Measurements from ENCODE around the gene FOXL3.

Gene FOXL3

DNA sequence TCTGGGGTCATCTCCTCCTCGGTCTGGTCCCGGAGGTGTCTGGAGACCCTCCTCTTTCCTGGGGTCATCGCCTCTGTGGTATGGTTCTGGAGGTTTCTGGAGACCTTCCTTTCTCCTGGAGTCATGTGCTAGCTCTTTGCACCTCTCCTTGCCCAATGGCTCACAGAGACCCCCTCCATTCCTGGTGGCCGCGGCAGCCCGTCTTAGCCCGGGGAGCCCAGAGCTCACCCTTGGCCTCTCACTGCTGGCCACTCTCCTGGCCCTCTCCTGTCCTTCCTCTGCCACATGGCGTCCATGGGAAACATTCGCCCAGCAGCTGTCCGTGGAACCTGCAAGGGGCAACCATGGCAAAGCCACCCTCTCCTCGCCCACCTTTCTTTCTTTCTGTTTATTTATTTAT lies 20.2 kb upstream of the FOXL3 start:
- no peaks in the 10 kb centered on the region for H3K27me3 Mint-ChIP-seq (ENCODE audit: low read depth)
- no peaks in the 10 kb centered on the region for H3K4me1 Mint-ChIP-seq (ENCODE audit: low read depth)
- H3K9me3 Mint-ChIP-seq = peaks cover 6% of the 10 kb centered on the region
- H3K27ac Mint-ChIP-seq = no peak overlapping the region
- no peaks in the 10 kb centered on the region for H3K36me3 Mint-ChIP-seq (ENCODE audit: low read depth)
- no peak overlapping the region for H3K4me3 Mint-ChIP-seq
- DNase-seq (ENCODE audit: low spot score) = no peak

- H3K36me3 Mint-ChIP-seq (ENCODE audit: low read depth) = no peaks in the 10 kb centered on the region
- DNase-seq (ENCODE audit: low spot score) = no peak
- peaks cover 6% of the 10 kb centered on the region for H3K9me3 Mint-ChIP-seq
- H3K4me3 Mint-ChIP-seq = no peak overlapping the region
- no peak overlapping the region for H3K27ac Mint-ChIP-seq
- no peaks in the 10 kb centered on the region for H3K4me1 Mint-ChIP-seq (ENCODE audit: low read depth)
- H3K27me3 Mint-ChIP-seq (ENCODE audit: low read depth) = no peaks in the 10 kb centered on the region
Measured at GRCh38 chr7:270351-270983, 19.5 kb upstream of the FOXL3 start.

DNA sequence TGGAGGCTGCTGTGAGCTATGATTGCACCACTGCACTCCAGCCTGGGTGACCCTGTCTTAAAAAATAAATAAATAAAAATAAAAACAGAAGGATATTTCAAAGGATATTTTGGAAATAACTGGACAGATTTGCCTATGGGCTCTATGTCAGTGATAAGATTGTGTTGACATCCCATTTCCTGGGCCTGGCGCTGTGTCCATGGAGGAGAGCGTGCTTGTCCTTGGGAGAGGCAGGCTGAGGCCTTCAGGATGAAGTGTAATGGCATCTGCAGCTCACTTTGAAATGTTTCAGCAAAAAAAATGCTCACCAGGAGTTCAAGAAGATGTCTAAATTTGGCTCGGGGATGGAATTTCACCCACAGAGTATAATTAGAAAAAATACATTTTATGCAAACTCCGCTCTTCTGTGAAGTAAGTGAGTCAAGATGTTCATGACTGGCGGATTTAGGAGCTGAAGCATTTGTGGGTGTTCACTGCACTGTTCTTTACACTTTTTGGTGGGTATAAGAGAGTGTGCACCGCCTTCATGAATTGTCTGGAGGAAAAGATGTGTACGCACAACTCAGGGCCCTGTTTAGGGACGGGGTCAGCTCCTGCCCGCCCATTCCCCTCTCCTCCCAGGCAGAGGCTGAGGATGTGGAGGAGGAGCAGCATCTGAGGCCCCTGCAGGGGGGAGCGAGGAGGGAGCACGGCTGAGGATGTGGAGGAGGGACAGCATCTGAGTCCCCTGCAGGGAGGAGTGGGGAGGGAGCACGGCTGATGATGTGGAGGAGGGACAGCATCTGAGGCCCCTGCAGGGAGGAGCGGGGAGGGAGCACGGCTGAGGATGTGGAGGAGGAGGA lies 18.5 kb upstream of the FOXL3 start:
- Mint-ChIP-seq H3K27ac (no peak overlapping the region), H3K36me3 (ENCODE audit: low read depth) (no peaks in the 10 kb centered on the region)
- no peak for DNase-seq (ENCODE audit: low spot score)

DNA sequence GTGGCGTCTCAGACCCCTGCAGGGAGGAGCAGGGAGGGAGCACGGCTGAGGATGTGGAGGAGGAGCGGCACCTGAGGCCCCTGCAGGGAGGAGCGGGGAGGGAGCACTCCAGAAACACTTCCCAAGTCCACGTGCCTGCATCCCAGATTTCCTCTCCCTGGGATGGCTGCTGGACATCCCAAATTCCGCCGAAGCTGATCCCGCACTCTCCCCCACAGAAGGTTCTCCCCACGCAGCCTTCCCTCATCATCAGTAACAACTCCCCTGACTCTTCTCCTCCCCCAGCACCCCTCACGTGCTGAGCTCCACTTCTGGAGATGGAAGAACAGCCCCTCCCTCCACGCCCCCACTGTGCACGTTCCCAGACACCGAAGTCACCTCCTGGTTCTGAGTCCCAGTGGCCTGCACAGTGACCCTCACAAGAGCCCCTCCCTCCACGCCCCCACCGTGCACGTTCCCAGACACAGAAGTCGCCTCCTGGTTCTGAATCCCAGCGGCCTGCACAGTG lies 17.8 kb upstream of the FOXL3 start:
- DNase-seq (ENCODE audit: low spot score) = no peak
- Mint-ChIP-seq H3K9me3 (peaks cover 6% of the 10 kb centered on the region), H3K4me3 (no peak overlapping the region), H3K36me3 (ENCODE audit: low read depth) (no peaks in the 10 kb centered on the region), H3K27me3 (ENCODE audit: low read depth) (no peaks in the 10 kb centered on the region), H3K27ac (no peak overlapping the region), H3K4me1 (ENCODE audit: low read depth) (no peaks in the 10 kb centered on the region)

More for the DNA sequence above, 18.5 kb upstream of the FOXL3 start:
- no peaks in the 10 kb centered on the region for H3K27me3 Mint-ChIP-seq (ENCODE audit: low read depth)
- no peak overlapping the region for H3K4me3 Mint-ChIP-seq
- no peaks in the 10 kb centered on the region for H3K4me1 Mint-ChIP-seq (ENCODE audit: low read depth)
- H3K9me3 Mint-ChIP-seq = peaks cover 6% of the 10 kb centered on the region

DNA sequence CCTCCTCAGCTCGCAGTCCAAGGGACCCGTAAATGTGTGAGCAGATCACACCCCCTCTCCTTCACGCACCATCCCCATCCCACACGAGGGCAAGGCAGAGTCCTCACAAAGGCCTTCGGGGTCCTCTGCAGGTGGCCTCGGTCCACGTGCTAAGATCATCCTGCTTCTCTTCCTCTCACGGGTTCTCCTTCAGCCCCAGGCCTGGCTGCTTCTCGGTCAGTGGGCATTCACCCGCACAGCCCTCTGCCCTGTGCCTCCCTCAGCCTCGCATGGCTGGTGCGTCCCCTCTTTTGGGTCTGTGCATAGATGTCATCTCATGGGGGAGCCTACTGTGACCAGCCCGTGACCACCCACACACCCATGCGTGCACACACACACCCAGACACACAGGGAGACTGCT lies 17.3 kb upstream of the FOXL3 start:
- Mint-ChIP-seq H3K4me3 (no peak overlapping the region), H3K27me3 (ENCODE audit: low read depth) (no peaks in the 10 kb centered on the region), H3K36me3 (ENCODE audit: low read depth) (no peaks in the 10 kb centered on the region), H3K9me3 (peaks cover 6% of the 10 kb centered on the region), H3K4me1 (ENCODE audit: low read depth) (no peaks in the 10 kb centered on the region), H3K27ac (no peak overlapping the region)
- DNase-seq (ENCODE audit: low spot score) = no peak

GRCh38 chr7:273327-273726 lies 16.6 kb upstream of the FOXL3 start:
- DNase-seq (ENCODE audit: low spot score) = no peak
- no peaks in the 10 kb centered on the region for H3K27me3 Mint-ChIP-seq (ENCODE audit: low read depth)
- no peak overlapping the region for H3K4me3 Mint-ChIP-seq
- no peaks in the 10 kb centered on the region for H3K36me3 Mint-ChIP-seq (ENCODE audit: low read depth)
- H3K4me1 Mint-ChIP-seq (ENCODE audit: low read depth) = no peaks in the 10 kb centered on the region
- H3K27ac Mint-ChIP-seq = no peak overlapping the region
- peaks cover 6% of the 10 kb centered on the region for H3K9me3 Mint-ChIP-seq

DNA sequence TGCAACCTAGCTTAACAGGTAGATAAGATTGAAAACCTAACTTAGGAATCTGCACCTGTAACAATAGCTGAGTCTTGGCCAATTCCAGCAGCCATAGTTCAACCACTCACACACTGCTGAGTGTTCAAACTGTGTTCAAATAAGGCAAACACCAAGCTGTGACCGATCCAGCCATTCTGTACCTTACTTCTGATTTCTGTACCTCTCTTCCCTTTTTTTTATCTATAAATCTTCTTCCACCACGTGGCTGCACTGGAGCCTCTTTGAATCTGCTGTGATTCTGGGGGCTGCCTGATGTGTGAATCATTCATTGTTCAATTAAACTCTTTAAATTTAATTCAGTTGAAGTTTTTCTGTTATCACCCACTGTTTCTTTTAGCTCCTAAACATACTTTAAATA lies 15.7 kb upstream of the FOXL3 start:
- no peak for DNase-seq (ENCODE audit: low spot score)
- H3K4me1 Mint-ChIP-seq (ENCODE audit: low read depth) = no peaks in the 10 kb centered on the region
- no peaks in the 10 kb centered on the region for H3K27me3 Mint-ChIP-seq (ENCODE audit: low read depth)
- H3K4me3 Mint-ChIP-seq = no peak overlapping the region
- H3K27ac Mint-ChIP-seq = no peak overlapping the region
- H3K9me3 Mint-ChIP-seq = peaks cover 6% of the 10 kb centered on the region
- no peaks in the 10 kb centered on the region for H3K36me3 Mint-ChIP-seq (ENCODE audit: low read depth)

GRCh38 chr7:276230-276835 lies 13.6 kb upstream of the FOXL3 start:
- Mint-ChIP-seq H3K9me3 (peaks cover 6% of the 10 kb centered on the region), H3K4me3 (no peak overlapping the region), H3K36me3 (ENCODE audit: low read depth) (no peaks in the 10 kb centered on the region), H3K4me1 (ENCODE audit: low read depth) (no peaks in the 10 kb centered on the region), H3K27me3 (ENCODE audit: low read depth) (no peaks in the 10 kb centered on the region), H3K27ac (no peak overlapping the region)
- DNase-seq (ENCODE audit: low spot score) = no peak

GRCh38 chr7:277228-277627 lies 12.7 kb upstream of the FOXL3 start:
- no peaks in the 10 kb centered on the region for H3K36me3 Mint-ChIP-seq (ENCODE audit: low read depth)

GRCh38 chr7:278081-278480 lies 11.9 kb upstream of the FOXL3 start:
- H3K4me1 Mint-ChIP-seq (ENCODE audit: low read depth) = no peaks in the 10 kb centered on the region
- H3K36me3 Mint-ChIP-seq (ENCODE audit: low read depth) = no peaks in the 10 kb centered on the region
- peaks cover 6% of the 10 kb centered on the region for H3K9me3 Mint-ChIP-seq
- no peak overlapping the region for H3K27ac Mint-ChIP-seq
- no peaks in the 10 kb centered on the region for H3K27me3 Mint-ChIP-seq (ENCODE audit: low read depth)
- H3K4me3 Mint-ChIP-seq = no peak overlapping the region
- no peak for DNase-seq (ENCODE audit: low spot score)

More at GRCh38 chr7:277228-277627, 12.7 kb upstream of the FOXL3 start:
- Mint-ChIP-seq H3K27ac (no peak overlapping the region), H3K9me3 (peaks cover 6% of the 10 kb centered on the region), H3K4me1 (ENCODE audit: low read depth) (no peaks in the 10 kb centered on the region), H3K27me3 (ENCODE audit: low read depth) (no peaks in the 10 kb centered on the region), H3K4me3 (no peak overlapping the region)
- no peak for DNase-seq (ENCODE audit: low spot score)

GRCh38 chr7:279821-280220 lies 10.1 kb upstream of the FOXL3 start:
- Mint-ChIP-seq H3K9me3 (no peaks in the 10 kb centered on the region), H3K4me3 (no peak overlapping the region), H3K36me3 (ENCODE audit: low read depth) (no peaks in the 10 kb centered on the region), H3K27ac (no peak overlapping the region), H3K27me3 (ENCODE audit: low read depth) (no peaks in the 10 kb centered on the region), H3K4me1 (ENCODE audit: low read depth) (no peaks in the 10 kb centered on the region)
- no peak for DNase-seq (ENCODE audit: low spot score)

- Mint-ChIP-seq H3K4me3 (no peak overlapping the region), H3K27ac (no peak overlapping the region), H3K27me3 (ENCODE audit: low read depth) (no peaks in the 10 kb centered on the region), H3K9me3 (no peaks in the 10 kb centered on the region), H3K4me1 (ENCODE audit: low read depth) (no peaks in the 10 kb centered on the region), H3K36me3 (ENCODE audit: low read depth) (no peaks in the 10 kb centered on the region)
- no peak for DNase-seq (ENCODE audit: low spot score)
Measured at GRCh38 chr7:280461-280860, 9.5 kb upstream of the FOXL3 start.

GRCh38 chr7:281637-282036 lies 8.3 kb upstream of the FOXL3 start:
- no peak for DNase-seq (ENCODE audit: low spot score)
- Mint-ChIP-seq H3K4me1 (ENCODE audit: low read depth) (no peaks in the 10 kb centered on the region), H3K9me3 (no peaks in the 10 kb centered on the region), H3K27ac (no peak overlapping the region), H3K36me3 (ENCODE audit: low read depth) (no peaks in the 10 kb centered on the region), H3K4me3 (no peak overlapping the region), H3K27me3 (ENCODE audit: low read depth) (no peaks in the 10 kb centered on the region)

GRCh38 chr7:282621-283020 lies 7.3 kb upstream of the FOXL3 start:
- no peak for DNase-seq (ENCODE audit: low spot score)
- Mint-ChIP-seq H3K4me3 (no peak overlapping the region), H3K27me3 (ENCODE audit: low read depth) (peaks cover 2% of the 10 kb centered on the region), H3K9me3 (no peaks in the 10 kb centered on the region), H3K4me1 (ENCODE audit: low read depth) (no peaks in the 10 kb centered on the region), H3K36me3 (ENCODE audit: low read depth) (no peaks in the 10 kb centered on the region), H3K27ac (no peak overlapping the region)

All from T-helper 2 cell treated with Interferon-gamma antibody and Interleukin-4, amounts not matched to agents 5 μg/mL and 100 μg/mL, for 36 hours (primary cell).